Astrocyte of the spinal cord (primary cell): ENCODE measurements around the gene HAP1.
"Not testable (repeated sequence)": the region's sequence is repeated elsewhere in the genome, so short reads cannot be mapped to it uniquely, and the experiment has no call there.

Source experiments
- DNase-seq: peaks from one replicate; pipeline ENCODE4 v3.0.0; 2011; ENCODE audit warnings: low read depth, low spot score
- H3K4me3 ChIP-seq: 2 replicates; pipeline ENCODE4 v1.5.1; 2011; ENCODE audit warnings: low read depth, mild to moderate bottlenecking, low read length, moderate library complexity
- in situ Hi-C: cut with HindIII; loops from 2 replicates; pipeline ENCODE4 v1.10.0; 2017; ENCODE audit warnings: low sequenced_read_pairs
- TF ChIP-seq, protein P1 (sequence below): IDR thresholded peaks from 2 replicates; pipeline ENCODE4 v1.5.1; 2012; ENCODE audit warnings: low read depth, mild to moderate bottlenecking, low read length, inconsistent platforms

Gene HAP1

DNA sequence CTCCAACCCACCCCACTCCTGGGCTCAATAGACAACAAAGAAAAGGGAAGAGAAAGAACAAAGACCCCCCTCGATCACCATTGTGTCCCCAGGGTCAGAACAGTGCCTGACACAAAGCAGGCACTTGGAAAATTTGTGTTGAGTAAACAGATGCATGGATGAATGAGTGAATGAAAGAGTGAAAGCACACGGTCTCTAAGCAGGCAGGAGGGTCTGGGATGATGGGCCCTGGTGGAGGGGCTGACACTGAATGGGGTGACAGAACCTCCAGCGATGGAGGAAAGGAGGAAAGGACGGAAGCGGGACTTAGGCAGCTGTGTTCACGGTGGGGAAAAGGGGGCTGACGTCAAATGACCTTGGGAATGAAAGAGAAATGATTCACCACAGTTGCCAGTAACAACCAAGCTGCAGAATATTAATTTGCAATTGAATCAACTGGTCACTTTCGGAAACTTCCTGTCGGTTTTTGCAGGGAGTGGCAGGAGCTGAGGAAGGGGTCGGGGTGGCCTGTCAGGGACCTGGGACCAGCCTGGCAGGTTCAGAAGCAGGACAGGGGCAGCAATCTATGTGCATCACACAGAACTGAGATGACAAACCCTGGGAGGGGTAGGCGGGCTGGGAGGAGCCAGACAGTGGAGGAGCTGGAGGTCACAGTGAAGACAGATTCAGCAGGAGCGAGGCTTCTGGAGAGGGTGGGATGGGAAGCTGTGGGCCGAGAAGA is 29.0 kb downstream of the HAP1 start:
- no peak overlapping the region for H3K4me3 ChIP-seq
- DNase-seq: peak; percentile 37
- in situ Hi-C loops: no loop called here
- TF ChIP-seq, protein P1, sequence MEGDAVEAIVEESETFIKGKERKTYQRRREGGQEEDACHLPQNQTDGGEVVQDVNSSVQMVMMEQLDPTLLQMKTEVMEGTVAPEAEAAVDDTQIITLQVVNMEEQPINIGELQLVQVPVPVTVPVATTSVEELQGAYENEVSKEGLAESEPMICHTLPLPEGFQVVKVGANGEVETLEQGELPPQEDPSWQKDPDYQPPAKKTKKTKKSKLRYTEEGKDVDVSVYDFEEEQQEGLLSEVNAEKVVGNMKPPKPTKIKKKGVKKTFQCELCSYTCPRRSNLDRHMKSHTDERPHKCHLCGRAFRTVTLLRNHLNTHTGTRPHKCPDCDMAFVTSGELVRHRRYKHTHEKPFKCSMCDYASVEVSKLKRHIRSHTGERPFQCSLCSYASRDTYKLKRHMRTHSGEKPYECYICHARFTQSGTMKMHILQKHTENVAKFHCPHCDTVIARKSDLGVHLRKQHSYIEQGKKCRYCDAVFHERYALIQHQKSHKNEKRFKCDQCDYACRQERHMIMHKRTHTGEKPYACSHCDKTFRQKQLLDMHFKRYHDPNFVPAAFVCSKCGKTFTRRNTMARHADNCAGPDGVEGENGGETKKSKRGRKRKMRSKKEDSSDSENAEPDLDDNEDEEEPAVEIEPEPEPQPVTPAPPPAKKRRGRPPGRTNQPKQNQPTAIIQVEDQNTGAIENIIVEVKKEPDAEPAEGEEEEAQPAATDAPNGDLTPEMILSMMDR: no peak

DNA sequence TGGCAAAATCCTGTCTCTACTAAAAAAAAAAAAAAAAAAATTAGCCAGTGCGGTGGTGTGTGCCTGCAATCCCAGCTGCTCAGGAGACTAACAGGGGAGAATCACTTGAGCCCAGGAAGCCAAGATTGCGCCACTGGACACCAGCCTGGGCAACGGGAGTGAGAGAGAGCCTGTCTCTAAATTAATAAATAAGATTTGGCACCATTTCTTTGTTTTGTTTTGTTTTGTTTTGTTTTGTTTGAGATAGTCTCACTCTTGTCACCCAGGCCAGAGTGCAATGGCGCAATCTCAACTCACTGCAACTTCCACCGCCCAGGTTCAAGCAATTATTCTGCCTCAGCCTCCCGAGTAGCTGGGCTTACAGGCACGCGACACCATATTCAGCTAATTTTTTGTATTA is 31.7 kb downstream of the HAP1 start:
- TF ChIP-seq, protein P1: no peak
- in situ Hi-C loops: no loop called here
- no peak overlapping the region for H3K4me3 ChIP-seq
- no peak for DNase-seq

DNA sequence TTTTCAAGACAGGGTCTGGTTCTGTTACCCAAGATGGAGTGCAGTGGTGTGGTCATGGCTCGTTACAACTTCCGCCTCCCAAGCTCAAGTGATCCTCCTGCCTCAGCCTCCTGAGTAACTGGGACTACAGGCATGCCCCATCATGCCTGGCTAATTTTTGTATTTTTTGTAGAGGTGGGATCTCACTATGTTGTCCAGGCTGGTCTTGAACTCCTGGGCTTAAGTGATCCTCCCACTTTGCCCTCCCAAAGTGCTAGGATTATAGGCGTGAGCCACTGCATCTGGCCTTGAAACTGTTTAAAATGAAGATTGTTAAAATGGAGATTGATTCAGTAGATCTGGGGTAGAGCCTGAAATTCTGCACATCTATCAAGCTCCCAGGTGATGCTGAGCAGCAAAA is 33.6 kb downstream of the HAP1 start:
- in situ Hi-C loops, DNase-seq, H3K4me3 ChIP-seq: not testable (repeated sequence)

DNA sequence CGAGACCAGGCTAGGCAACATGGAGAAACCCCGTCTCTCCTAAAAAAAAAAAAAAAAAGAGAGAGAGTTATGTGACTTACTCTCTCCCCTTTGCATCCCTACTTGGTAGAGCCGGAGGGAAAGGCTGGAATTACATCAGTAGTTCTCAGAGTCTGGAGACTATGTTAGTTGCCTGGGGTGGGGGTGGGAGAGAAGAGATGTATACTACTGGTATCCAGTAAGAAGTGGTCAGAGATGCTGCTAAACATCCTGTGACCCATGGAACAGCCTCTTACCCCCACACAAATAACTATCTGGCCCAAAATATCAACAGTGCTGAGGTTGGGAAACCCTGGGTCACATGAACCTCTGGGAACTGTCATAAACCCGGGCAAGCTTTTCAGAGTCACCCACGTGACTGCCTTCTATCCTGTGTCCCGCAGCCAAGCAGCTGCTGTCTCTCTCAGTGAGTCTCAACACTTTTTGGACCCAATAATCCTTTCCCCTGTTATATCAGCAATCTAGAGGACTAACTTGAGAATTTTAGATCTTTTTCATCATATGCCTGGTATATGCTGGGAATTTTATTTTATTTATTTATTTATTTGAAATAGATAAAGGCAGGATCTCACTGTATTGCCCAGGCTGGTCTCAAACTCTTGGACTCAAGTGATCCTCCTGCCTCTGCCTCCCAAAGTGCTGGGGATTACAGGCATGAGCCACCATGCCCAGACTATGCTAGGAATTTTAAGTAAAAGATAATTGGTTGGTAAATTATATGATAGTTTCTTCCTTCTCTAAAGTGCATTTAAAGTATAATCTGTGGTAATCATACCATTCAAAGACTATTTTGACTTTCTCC is 37.1 kb downstream of the HAP1 start:
- TF ChIP-seq, protein P1: no peak
- no peak for DNase-seq
- in situ Hi-C loops: no loop called here
- H3K4me3 ChIP-seq: no peak overlapping the region

DNA sequence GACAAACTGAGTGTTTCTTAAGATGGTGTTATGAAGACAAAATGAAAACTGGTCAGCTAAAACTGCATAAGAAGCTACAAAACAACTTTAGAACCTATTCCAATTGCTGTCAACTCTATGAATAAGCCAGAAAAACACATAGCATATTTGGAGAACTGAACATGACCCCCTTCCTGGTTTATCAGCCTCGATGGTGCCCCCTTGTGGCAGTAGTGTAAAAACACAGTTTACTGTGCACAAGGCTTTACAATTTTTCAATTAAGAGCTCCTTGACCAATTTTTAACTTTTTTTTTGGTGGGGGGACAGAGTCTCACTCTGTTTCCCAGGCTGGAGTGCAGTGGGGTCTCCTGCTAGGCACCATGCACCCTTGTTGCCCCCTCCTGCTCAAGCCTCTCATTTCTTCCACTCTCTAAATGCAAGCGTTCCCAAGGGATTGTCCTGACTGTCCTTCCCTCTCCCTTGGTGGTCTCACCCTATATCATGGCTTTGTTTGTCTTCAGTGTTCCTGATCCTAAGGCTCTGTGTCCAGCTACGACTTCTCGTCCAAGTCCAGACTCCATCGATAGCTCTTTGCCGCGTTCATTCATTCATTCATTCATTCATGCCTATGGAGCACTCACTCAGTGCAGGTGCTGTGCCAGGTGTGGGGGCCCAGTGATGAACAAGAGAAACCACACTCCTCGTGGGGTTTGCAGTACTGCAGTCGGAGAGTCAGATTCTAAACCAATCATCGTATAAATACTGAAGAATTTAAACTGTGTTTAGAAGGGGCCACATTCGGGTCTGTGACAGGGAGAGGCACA is 38.3 kb downstream of the HAP1 start:
- no peak overlapping the region for H3K4me3 ChIP-seq
- TF ChIP-seq, protein P1: peak; percentile 85
- peak; percentile 73 for DNase-seq
- in situ Hi-C loops: no loop called here

DNA sequence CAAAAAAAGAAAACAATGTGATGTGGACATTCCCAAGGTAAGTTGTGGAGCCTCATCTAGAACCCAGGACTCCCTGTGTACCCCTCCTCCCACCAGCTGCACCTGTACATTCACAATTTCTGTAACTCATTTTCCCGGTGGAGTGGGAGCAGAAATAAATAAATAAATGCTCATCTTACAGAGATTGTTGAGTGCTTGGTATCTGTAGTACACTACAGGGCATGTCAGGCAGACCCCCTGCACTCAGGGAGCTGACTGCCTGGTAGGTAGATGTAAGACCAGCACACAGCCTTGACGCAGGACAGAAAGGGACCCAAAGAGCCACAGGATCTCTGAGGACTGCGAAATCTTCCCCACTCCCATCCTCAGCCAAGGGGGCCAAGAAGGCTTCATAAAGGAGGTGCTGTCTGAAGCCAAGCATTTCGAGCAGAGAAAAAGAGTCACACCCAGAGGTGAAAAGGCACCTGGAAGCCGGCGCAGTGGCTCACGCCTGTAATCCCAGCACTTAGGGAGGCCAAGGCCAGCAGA is 39.2 kb downstream of the HAP1 start:
- H3K4me3 ChIP-seq: no peak overlapping the region
- DNase-seq: no peak
- TF ChIP-seq, protein P1: no peak
- in situ Hi-C loops: no loop called here
